Lower leg skin (tissue), 4 donors: ENCODE data around the gene LRRC30. TPM values are rescaled to one million over a fixed set of nuclear protein-coding genes. Genes with fewer than 3 reads are reported as not detected.
"Not testable (repeated sequence)": the region's sequence is repeated elsewhere in the genome, so short reads cannot be mapped to it uniquely, and the experiment has no call there.

Source experiments
- DNase-seq, 2 donors: peaks; one replicate each; pipeline ENCODE4 v3.0.0-alpha.2; 2019; ENCODE audit warnings: low spot score in 2 of 2
- H3K4me3 ChIP-seq: fragments of 200-600 bp; sonication (generic); 2 replicates; pipeline ENCODE4 v1.5.1; 2017; ENCODE audit warnings: mild to moderate bottlenecking, low read depth; ENCODE audit not compliant: poor library complexity, severe bottlenecking
- POLR2A ChIP-seq, 2 donors: fragments of 450-650 bp; IDR thresholded peaks; one replicate each; pipeline ENCODE4 v1.6.1; 2016 to 2017; ENCODE audit warnings: antibody characterized with exemption in 2 of 2, mild to moderate bottlenecking in 1 of 2, moderate library complexity in 1 of 2
- WGBS, 2 donors: methylation state at CpG; one replicate each; pipeline ENCODE4 v1.1.5; 2018; 5-methylcytosine and 5-hydroxymethylcytosine counted together
- intact Hi-C: fragments of 100-400 bp; cut with DNase I; formaldehyde crosslinking; loops from one replicate; pipeline ENCODE4 v1.15.0; 2023; ENCODE audit warnings: low total_unique reads
- total RNA-seq, 4 donors: library from RNA; depleted of rRNA; stranded (reverse); fragments of >200 nt; gene quantifications; one replicate each; pipeline ENCODE4 v1.1.0, GENCODE V29; 2016
- TF ChIP-seq, protein P1 (sequence below), 3 donors: fragments of 450-650 bp; IDR thresholded peaks; one replicate each; pipeline ENCODE4 v1.5.1; 2016; ENCODE audit warnings: antibody characterized with exemption in 3 of 3, mild to moderate bottlenecking in 3 of 3, moderate library complexity in 2 of 3

LRRC30 gene
- total RNA-seq, 4 donors from 2014 or later: not detected

DNA sequence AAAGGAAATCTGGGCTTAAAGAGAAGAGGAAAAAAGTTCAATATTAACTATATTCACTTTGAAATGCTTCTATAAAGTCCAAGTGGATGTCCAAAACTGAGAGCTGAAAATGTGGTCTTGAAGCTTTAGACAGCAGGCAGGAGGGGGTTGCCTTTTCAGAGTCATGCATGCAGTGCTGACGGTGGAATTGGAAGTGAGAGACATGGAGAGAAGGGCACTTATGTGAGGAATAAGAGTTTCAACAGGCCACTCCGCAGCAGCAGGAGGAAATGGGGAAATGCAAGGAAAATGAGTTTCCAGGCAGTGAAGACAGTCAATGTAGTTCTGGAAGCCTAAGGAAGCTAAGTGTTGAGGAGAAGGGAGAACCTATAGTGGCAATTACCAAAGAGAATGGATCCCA, 33.0 kb upstream of the LRRC30 start:
- no peak for DNase-seq
- TF ChIP-seq POLR2A (IDR thresholded peaks at IDR 0.05): no peak
- TF ChIP-seq, protein P1, sequence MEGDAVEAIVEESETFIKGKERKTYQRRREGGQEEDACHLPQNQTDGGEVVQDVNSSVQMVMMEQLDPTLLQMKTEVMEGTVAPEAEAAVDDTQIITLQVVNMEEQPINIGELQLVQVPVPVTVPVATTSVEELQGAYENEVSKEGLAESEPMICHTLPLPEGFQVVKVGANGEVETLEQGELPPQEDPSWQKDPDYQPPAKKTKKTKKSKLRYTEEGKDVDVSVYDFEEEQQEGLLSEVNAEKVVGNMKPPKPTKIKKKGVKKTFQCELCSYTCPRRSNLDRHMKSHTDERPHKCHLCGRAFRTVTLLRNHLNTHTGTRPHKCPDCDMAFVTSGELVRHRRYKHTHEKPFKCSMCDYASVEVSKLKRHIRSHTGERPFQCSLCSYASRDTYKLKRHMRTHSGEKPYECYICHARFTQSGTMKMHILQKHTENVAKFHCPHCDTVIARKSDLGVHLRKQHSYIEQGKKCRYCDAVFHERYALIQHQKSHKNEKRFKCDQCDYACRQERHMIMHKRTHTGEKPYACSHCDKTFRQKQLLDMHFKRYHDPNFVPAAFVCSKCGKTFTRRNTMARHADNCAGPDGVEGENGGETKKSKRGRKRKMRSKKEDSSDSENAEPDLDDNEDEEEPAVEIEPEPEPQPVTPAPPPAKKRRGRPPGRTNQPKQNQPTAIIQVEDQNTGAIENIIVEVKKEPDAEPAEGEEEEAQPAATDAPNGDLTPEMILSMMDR (IDR thresholded peaks at IDR 0.05): no peak
- intact Hi-C loops: no loop called here
- 87 to 93% methylated on average over 2 of the region's 2 CpGs for WGBS, 2 donors
- H3K4me3 ChIP-seq: no peak overlapping the region

DNA sequence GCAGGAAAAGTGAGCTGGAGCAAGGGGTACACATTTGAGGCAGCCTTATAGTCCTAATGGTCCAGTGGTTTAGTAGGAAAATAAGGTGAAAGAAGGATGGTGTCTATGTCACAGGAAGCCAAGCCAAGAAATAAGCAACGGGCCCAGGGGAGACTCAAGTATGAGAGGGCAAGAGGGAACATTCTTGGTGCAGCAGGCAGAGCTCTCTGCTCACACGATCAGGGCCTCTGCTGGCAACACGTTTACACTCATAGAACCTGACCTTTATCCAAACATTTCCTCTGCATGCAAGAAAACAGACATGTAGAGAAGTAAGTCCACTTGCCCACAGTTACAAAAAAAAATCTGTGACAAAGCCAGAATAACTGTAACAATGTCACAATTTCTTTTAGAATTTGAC, 32.6 kb upstream of the LRRC30 start:
- no peak for DNase-seq
- TF ChIP-seq POLR2A (IDR thresholded peaks at IDR 0.05): no peak
- TF ChIP-seq, protein P1 (IDR thresholded peaks at IDR 0.05): no peak
- intact Hi-C loops: no loop called here
- no peak overlapping the region for H3K4me3 ChIP-seq
- WGBS, 2 donors: 57 to 73% methylated on average over 3 of the region's 3 CpGs

DNA sequence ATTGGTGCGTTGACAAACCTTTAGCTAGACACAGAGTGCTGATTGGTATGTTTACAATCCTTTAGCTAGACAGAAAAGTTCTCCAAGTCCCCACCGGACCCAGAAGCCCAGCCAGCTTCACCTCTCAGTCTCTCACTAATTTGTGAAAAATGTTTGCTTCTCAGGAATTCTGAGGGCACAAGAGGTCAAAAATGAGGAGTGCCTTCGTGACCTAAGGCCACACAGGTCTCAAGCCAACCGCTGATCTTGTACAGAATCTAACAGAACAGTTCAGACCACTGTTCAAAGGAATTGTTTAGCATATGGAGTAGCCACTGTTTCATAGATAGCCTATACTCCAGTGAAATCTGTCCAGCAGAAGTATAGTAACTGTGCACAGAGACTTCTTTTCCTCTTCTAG, 29.8 kb upstream of the LRRC30 start:
- 94 to 95% methylated on average over 4 of the region's 4 CpGs for WGBS, 2 donors
- intact Hi-C loops: no loop called here
- TF ChIP-seq POLR2A (IDR thresholded peaks at IDR 0.05): no peak
- TF ChIP-seq, protein P1 (IDR thresholded peaks at IDR 0.05): no peak
- no peak overlapping the region for H3K4me3 ChIP-seq
- no peak for DNase-seq

DNA sequence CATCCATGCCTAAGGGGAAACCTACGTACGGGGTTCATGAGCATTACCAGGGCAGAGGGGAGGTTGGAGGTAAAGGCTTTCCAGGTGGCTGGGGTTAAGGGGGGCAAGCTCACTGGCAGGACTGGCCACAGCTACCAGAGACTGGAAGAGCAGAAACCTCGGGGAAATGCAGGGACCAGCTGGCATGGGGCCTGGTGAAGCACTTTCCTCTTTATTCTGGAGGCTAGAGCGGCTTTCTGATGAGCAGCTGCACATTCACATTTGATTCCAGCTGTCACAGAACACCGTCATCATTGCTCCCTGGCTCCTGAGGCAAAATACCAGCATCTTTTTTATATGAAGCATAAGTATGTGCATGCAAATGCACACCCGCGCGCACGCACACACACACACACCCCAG, 28.7 kb upstream of the LRRC30 start:
- WGBS, 2 donors: 59 to 63% methylated on average over 9 of the region's 9 CpGs
- no peak overlapping the region for H3K4me3 ChIP-seq
- DNase-seq: no peak
- no peak for TF ChIP-seq POLR2A (IDR thresholded peaks at IDR 0.05)
- TF ChIP-seq, protein P1 (IDR thresholded peaks at IDR 0.05): no peak
- intact Hi-C loops: no loop called here

DNA sequence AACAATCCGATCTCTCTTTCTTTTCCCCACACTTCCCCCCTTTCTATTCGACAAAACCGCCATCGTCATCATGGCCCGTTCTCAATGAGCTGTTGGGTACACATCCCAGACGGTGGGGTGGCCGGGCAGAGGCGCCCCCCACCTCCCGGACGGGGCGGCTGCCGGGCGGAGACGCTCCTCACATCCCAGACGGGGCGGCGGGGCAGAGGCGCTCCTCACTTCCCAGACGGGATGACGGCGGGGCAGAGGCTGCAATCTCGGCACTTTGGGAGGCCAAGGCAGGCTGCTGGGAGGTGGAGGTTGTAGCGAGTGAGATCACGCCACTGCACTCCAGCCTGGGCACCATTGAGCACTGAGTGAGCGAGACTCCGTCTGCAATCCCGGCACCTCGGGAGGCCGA, 27.3 kb upstream of the LRRC30 start:
- intact Hi-C loops, H3K4me3 ChIP-seq, DNase-seq: not testable (repeated sequence)
- 90 to 93% methylated on average over 29 of the region's 29 CpGs for WGBS, 2 donors

DNA sequence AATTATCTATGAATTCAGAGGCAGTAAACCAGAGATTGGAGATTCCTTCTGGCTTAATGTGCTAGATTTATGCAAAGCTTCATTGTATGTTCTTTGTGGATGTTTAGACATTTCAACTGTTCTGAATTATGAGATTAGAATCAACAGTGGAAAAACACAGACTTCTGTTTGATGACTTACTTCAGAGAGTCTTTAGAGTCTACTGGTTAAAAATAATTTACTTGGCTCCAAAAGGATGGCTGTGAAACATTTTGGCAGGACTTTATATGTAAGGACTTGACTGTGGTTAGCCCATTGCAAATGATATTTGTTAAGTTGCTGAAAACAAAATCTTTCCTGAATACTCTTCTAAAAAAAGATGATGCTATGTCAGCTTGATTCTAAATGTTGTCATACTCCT, 25.5 kb upstream of the LRRC30 start:
- no peak for DNase-seq
- TF ChIP-seq, protein P1 (IDR thresholded peaks at IDR 0.05): no peak
- no peak overlapping the region for H3K4me3 ChIP-seq
- intact Hi-C loops: no loop called here
